Measurements from ENCODE around the gene IL12A.
A peak's percentile ranks its signal among the peaks of the same experiment; 100 is the strongest.

The IL12A gene

GRCh38 chr3:160001850-160002623, 13.4 kb downstream of the IL12A start:
- H3K4me3 ChIP-seq (ENCODE audit: low read length) = no peak overlapping the region
- TF ChIP-seq, protein P1, sequence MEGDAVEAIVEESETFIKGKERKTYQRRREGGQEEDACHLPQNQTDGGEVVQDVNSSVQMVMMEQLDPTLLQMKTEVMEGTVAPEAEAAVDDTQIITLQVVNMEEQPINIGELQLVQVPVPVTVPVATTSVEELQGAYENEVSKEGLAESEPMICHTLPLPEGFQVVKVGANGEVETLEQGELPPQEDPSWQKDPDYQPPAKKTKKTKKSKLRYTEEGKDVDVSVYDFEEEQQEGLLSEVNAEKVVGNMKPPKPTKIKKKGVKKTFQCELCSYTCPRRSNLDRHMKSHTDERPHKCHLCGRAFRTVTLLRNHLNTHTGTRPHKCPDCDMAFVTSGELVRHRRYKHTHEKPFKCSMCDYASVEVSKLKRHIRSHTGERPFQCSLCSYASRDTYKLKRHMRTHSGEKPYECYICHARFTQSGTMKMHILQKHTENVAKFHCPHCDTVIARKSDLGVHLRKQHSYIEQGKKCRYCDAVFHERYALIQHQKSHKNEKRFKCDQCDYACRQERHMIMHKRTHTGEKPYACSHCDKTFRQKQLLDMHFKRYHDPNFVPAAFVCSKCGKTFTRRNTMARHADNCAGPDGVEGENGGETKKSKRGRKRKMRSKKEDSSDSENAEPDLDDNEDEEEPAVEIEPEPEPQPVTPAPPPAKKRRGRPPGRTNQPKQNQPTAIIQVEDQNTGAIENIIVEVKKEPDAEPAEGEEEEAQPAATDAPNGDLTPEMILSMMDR (conservative IDR thresholded peaks at IDR 0.05; ENCODE audit: low read depth, low read length) = no peak
- no peak for DNase-seq (ENCODE audit: low read depth)

DNA sequence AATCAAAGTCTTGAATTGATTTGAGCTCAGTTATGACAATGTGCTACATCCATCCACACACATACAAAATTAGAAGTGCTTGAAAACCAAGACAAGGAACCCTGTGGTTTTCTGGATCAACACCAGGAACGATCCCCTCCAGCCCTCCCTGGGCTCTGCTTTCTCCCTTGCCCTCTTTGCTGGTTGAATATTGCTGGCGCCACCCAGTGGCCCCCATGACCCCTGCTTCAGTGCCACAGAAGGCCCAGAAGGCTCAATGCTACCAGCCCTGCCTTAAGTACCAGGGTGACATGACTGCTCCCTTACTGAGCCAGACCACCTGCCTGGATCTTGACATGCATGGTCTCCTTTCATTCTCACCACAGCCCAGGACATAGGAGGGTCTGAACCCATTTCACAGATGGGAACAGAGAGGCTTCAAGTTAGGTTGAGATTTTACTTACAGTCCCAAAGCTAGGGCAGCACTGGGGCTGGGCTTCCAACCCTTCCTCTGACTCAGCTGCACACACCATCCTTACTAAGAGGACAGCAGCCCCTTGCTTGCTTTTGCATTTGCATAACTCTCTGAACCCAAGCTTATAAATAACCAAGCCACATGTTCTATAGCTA, 15.0 kb downstream of the IL12A start:
- TF ChIP-seq, protein P1 (conservative IDR thresholded peaks at IDR 0.05; ENCODE audit: low read depth, low read length) = peak; percentile 71
- no peak for DNase-seq (ENCODE audit: low read depth)
- H3K4me3 ChIP-seq (ENCODE audit: low read length) = no peak overlapping the region

DNA sequence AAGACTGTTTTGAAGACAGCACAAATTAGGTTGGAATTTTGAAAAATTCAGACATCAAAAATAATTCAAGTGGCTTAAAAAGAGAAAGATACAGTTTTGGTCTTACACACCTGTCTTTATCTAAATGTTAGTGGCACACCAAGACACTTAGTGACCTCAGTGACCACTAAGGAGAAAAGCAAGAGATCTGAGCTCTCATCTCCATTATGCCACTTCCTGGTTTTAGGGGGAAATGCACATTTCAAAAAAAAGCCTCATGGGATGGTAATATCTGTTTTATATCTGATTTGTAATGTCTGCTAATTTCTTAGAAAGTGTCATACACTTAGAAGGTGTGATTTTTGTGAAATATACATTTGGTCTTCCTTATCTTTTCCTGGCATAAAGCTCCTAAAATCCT, 16.4 kb downstream of the IL12A start:
- TF ChIP-seq, protein P1 (conservative IDR thresholded peaks at IDR 0.05; ENCODE audit: low read depth, low read length) = no peak
- no peak for DNase-seq (ENCODE audit: low read depth)

DNA sequence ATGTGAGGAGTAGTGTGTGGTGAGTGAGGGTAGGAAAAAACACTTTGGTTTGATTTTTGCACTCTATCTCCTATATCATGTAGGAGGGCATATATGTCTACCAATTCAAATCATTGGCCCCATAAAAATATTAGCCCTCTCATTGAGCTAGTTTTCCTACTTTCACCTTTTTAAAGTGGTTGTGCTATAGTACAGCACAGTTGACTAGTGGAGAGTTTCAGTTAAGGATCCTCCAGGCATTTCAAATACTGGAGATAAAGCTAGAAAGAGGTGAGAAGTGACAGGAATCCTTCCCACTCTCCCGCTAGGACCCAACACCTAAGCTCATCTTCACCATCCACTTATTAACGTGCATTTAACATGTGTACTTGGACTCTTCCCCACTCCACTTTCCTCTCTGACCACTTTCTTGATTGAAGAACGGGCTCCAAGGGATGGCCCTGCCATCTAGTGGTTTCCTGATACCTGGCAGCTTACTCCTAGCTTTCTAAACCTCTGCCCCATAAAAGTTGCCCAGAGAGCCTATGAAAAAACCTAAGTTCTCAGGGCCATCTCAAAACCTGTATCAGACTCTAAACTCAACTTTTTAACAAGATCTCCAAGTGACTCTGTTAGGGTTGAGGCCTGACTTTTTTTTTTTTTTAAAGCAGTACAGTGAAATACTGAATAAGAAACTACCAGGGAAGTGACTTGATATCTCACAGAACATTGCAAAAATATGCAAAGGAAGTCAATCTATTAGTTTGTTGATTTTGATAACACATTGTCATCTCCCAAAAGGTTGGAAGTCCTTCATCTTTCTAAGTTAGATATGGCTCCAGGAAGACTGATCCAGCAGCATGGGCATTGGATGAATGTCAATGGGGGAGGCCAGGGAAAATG, 17.9 kb downstream of the IL12A start:
- DNase-seq (ENCODE audit: low read depth) = no peak
- no peak overlapping the region for H3K4me3 ChIP-seq (ENCODE audit: low read length)
- TF ChIP-seq, protein P1 (conservative IDR thresholded peaks at IDR 0.05; ENCODE audit: low read depth, low read length) = peak; percentile 98

More for the DNA sequence above, 16.4 kb downstream of the IL12A start:
- no peak overlapping the region for H3K4me3 ChIP-seq (ENCODE audit: low read length)

DNA sequence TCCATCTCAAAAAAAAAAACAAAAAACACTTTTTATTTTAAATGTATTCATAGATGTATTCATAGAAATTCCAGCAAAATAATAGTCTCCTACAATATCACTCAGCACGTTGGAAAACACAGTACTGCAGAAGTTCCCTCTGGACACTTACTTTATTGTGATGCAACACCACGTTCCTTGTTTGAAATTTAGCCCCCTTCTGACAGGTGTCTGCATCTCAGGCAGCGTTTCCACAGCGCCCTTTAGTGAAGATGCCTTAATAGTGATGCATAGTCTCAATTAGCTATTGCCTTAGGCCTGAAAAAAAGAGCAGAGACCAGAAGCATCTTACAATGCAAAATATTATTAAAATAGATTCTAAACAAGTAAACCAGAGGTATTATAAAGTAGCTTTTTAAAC, 20.3 kb downstream of the IL12A start:
- TF ChIP-seq, protein P1 (conservative IDR thresholded peaks at IDR 0.05; ENCODE audit: low read depth, low read length) = no peak

GRCh38 chr3:160009525-160009924, 20.9 kb downstream of the IL12A start:
- DNase-seq (ENCODE audit: low read depth) = no peak
- TF ChIP-seq, protein P1 (conservative IDR thresholded peaks at IDR 0.05; ENCODE audit: low read depth, low read length) = no peak

More for the DNA sequence above, 20.3 kb downstream of the IL12A start:
- no peak for DNase-seq (ENCODE audit: low read depth)
- H3K4me3 ChIP-seq (ENCODE audit: low read length) = no peak overlapping the region

More at GRCh38 chr3:160009525-160009924, 20.9 kb downstream of the IL12A start:
- no peak overlapping the region for H3K4me3 ChIP-seq (ENCODE audit: low read length)
